H9 (cell line): ENCODE measurements around the gene ACSM4. TPM values are rescaled to one million over a fixed set of nuclear protein-coding genes. Genes with fewer than 3 reads are reported as not detected.

Experiments used
- DNase-seq: peaks from one replicate; pipeline ENCODE4 v3.0.0-alpha.2; 2017
- H2AFZ ChIP-seq: one replicate; pipeline ENCODE4 v1.6.1; 2013; ENCODE audit warnings: mild to moderate bottlenecking, low read length, control low read depth, moderate library complexity
- H2AK5ac ChIP-seq: 2 replicates; pipeline ENCODE4 v1.6.1; 2013; ENCODE audit warnings: low read length, control low read depth, mixed read lengths; ENCODE audit not compliant: insufficient read length
- H2BK120ac ChIP-seq: one replicate; pipeline ENCODE4 v1.6.1; 2013; ENCODE audit warnings: low read depth, mild to moderate bottlenecking, low read length, control low read depth, inconsistent platforms; ENCODE audit not compliant: poor library complexity, severe bottlenecking
- H2BK12ac ChIP-seq: 2 replicates; pipeline ENCODE4 v1.6.1; 2013; ENCODE audit warnings: low read length, control low read depth, mixed read lengths, low read depth; ENCODE audit not compliant: insufficient read length
- H2BK15ac ChIP-seq: 2 replicates; pipeline ENCODE4 v1.6.1; 2013; ENCODE audit warnings: low read depth, low read length, control low read depth
- H2BK20ac ChIP-seq: one replicate; pipeline ENCODE4 v1.6.1; 2013; ENCODE audit warnings: low read depth, mild to moderate bottlenecking, low read length, control low read depth, inconsistent platforms; ENCODE audit not compliant: poor library complexity, severe bottlenecking
- H2BK5ac ChIP-seq: 2 replicates; pipeline ENCODE4 v1.6.1; 2013; ENCODE audit warnings: low read length, control low read depth, mixed read lengths; ENCODE audit not compliant: insufficient read length
- H3K14ac ChIP-seq: 2 replicates; pipeline ENCODE4 v1.6.1; 2013; ENCODE audit warnings: low read length, control low read depth; ENCODE audit not compliant: insufficient read depth
- H3K18ac ChIP-seq: 2 replicates; pipeline ENCODE4 v1.6.1; 2013; ENCODE audit warnings: low read depth, mild to moderate bottlenecking, mixed read lengths, low read length, control low read depth; ENCODE audit not compliant: insufficient read length
- H3K23ac ChIP-seq: 2 replicates; pipeline ENCODE4 v1.6.1; 2013; ENCODE audit warnings: low read length, control low read depth, mixed read lengths, low read depth; ENCODE audit not compliant: insufficient read length
- H3K23me2 ChIP-seq: 2 replicates; pipeline ENCODE4 v1.6.1; 2013; ENCODE audit warnings: low read depth, mild to moderate bottlenecking, mixed read lengths, low read length, control low read depth; ENCODE audit not compliant: insufficient read length, poor library complexity, severe bottlenecking
- H3K27ac ChIP-seq: 2 replicates; pipeline ENCODE4 v1.5.1; 2013; ENCODE audit warnings: low read length, control low read depth, mixed read lengths, low read depth; ENCODE audit not compliant: insufficient read length
- H3K27me3 ChIP-seq: 2 replicates; pipeline ENCODE4 v1.6.1; 2013; ENCODE audit warnings: low read length, control low read depth, inconsistent platforms; ENCODE audit not compliant: insufficient read depth
- H3K4ac ChIP-seq: 2 replicates; pipeline ENCODE4 v1.6.1; 2013; ENCODE audit warnings: low read depth, mild to moderate bottlenecking, control low read depth, inconsistent platforms, low read length, moderate library complexity
- H3K4me1 ChIP-seq: 2 replicates; pipeline ENCODE4 v1.6.1; 2013; ENCODE audit warnings: low read length, control low read depth, inconsistent platforms; ENCODE audit not compliant: insufficient read depth
- H3K4me2 ChIP-seq: 2 replicates; pipeline ENCODE4 v1.6.1; 2013; ENCODE audit warnings: low read length, control low read depth, mixed read lengths; ENCODE audit not compliant: insufficient read length, insufficient read depth
- H3K56ac ChIP-seq: 2 replicates; pipeline ENCODE4 v1.6.1; 2013; ENCODE audit warnings: low read depth, mild to moderate bottlenecking, mixed read lengths, low read length, control low read depth; ENCODE audit not compliant: insufficient read length
- H3K79me1 ChIP-seq: 2 replicates; pipeline ENCODE4 v1.6.1; 2013; ENCODE audit warnings: low read depth, mild to moderate bottlenecking, moderate library complexity, low read length, control low read depth, inconsistent platforms; ENCODE audit not compliant: insufficient read depth, poor library complexity, severe bottlenecking
- H3K79me2 ChIP-seq: 2 replicates; pipeline ENCODE4 v1.6.1; 2013; ENCODE audit warnings: low read length, control low read depth, inconsistent platforms; ENCODE audit not compliant: insufficient read depth
- H3K9ac ChIP-seq: 2 replicates; pipeline ENCODE4 v1.6.1; 2013; ENCODE audit warnings: low read length, control low read depth, mixed read lengths; ENCODE audit not compliant: insufficient read length; ENCODE audit errors: extremely low read depth
- H3K9me3 ChIP-seq: one replicate; pipeline ENCODE4 v1.6.1; 2013; ENCODE audit warnings: low read depth, low read length, inconsistent platforms; ENCODE audit not compliant: control insufficient read depth
- H3T11ph ChIP-seq: one replicate; pipeline ENCODE4 v1.6.1; 2013; ENCODE audit warnings: mild to moderate bottlenecking, low read length, control low read depth, inconsistent platforms
- H4K20me1 ChIP-seq: one replicate; pipeline ENCODE4 v1.6.1; 2013; ENCODE audit not compliant: control insufficient read depth, insufficient read length, insufficient read depth
- H4K5ac ChIP-seq: 2 replicates; pipeline ENCODE4 v1.6.1; 2013; ENCODE audit warnings: low read depth, mild to moderate bottlenecking, mixed read lengths, low read length, control low read depth; ENCODE audit not compliant: insufficient read length
- H4K8ac ChIP-seq: replicated peaks from 2 replicates; pipeline ENCODE4 v1.6.1; 2013; ENCODE audit warnings: low read length, control low read depth, mixed read lengths, low read depth; ENCODE audit not compliant: insufficient read length
- H4K91ac ChIP-seq: 2 replicates; pipeline ENCODE4 v1.6.1; 2013; ENCODE audit warnings: low read depth, mild to moderate bottlenecking, moderate library complexity, mixed read lengths, low read length, control low read depth; ENCODE audit not compliant: insufficient read length
- H3K27ac Mint-ChIP-seq, 3 experiments: 2 replicates in 2 of 3; 3 replicates in 1 of 3; pipeline ENCODE4 v1.8.0; 2020 to 2021; ENCODE audit warnings: mixed read lengths in 3 of 3, mild to moderate bottlenecking in 1 of 3, moderate library complexity in 1 of 3
- H3K27me3 Mint-ChIP-seq: 2 replicates; pipeline ENCODE4 v1.8.0; 2021; ENCODE audit warnings: low read depth, mild to moderate bottlenecking, moderate library complexity, mixed read lengths
- H3K36me3 Mint-ChIP-seq, 3 experiments: 2 replicates in 2 of 3; 3 replicates in 1 of 3; pipeline ENCODE4 v1.8.0; 2020 to 2021; ENCODE audit warnings: low read depth in 3 of 3, mixed read lengths in 3 of 3; ENCODE audit not compliant: insufficient read depth in 1 of 3
- H3K4me1 Mint-ChIP-seq, 2 experiments: 2 replicates each; pipeline ENCODE4 v1.8.0; 2020; ENCODE audit warnings: mixed read lengths in 2 of 2
- H3K4me3 Mint-ChIP-seq, 2 experiments: 2 replicates in 1 of 2; 3 replicates in 1 of 2; pipeline ENCODE4 v1.8.0; 2020 to 2021; ENCODE audit warnings: mild to moderate bottlenecking in 2 of 2, mixed read lengths in 2 of 2, moderate library complexity in 1 of 2
- H3K9me3 Mint-ChIP-seq, 2 experiments: 2 replicates in 1 of 2; 3 replicates in 1 of 2; pipeline ENCODE4 v1.8.0; 2020; ENCODE audit warnings: mild to moderate bottlenecking in 2 of 2, mixed read lengths in 2 of 2, moderate library complexity in 1 of 2
- CTCF ChIP-seq: fragments of 200-600 bp; sonication (generic); conservative IDR thresholded peaks from 3 replicates; pipeline ENCODE4 v1.8.0; 2021; ENCODE audit warnings: antibody characterized with exemption, mild to moderate bottlenecking
- WGBS: extraction: QIAGEN DNeasy Blood & Tissue Kit; methylation state at CpG from one replicate; pipeline ENCODE4 v1.1.7; 2013; ENCODE audit warnings: missing lambda C conversion rate, low lambda C conversion rate, mixed read lengths; ENCODE audit not compliant: insufficient read length; ENCODE audit errors: extremely low coverage; 5-methylcytosine and 5-hydroxymethylcytosine counted together
- total RNA-seq: library from RNA; stranded (reverse); gene quantifications from 2 replicates; pipeline ENCODE4 v1.2.1, GENCODE V29; 2021

Gene ACSM4
- total RNA-seq, 1 experiment from 2014 or later, result not detected

- Histone ChIP-seq H3K9me3 (no peaks in the 10 kb centered on the region), H3K23me2 (no peaks in the 10 kb centered on the region), H4K5ac (no peak overlapping the region), H3K4me2 (no peak overlapping the region), H3K14ac (no peak overlapping the region), H3K27me3 (no peaks in the 10 kb centered on the region), H3K79me2 (no peaks in the 10 kb centered on the region), H3K23ac (no peak overlapping the region), H2BK120ac (no peak overlapping the region), H2BK20ac (no peak overlapping the region), H3K79me1 (no peaks in the 10 kb centered on the region), H4K8ac (no peak overlapping the region), H3K27ac (no peak overlapping the region), H3K9ac (no peak overlapping the region), H3K56ac (no peak overlapping the region), H3K4ac (no peak overlapping the region), H2BK15ac (no peak overlapping the region), H3K4me1 (no peaks in the 10 kb centered on the region), H2BK12ac (no peak overlapping the region), H2AFZ (no peak overlapping the region), H2BK5ac (no peak overlapping the region), H3T11ph (no peak overlapping the region), H4K91ac (no peak overlapping the region), H4K20me1 (no peaks in the 10 kb centered on the region), H3K18ac (no peak overlapping the region), H2AK5ac (no peak overlapping the region)
- no peak overlapping the region for H3K27ac Mint-ChIP-seq
- WGBS, result no CpG with 5 or more reads among the region's 4 CpGs
- H3K9me3 Mint-ChIP-seq, result no peaks in the 10 kb centered on the region; a peak in 1 of 5 replicates
- H3K36me3 Mint-ChIP-seq, result no peaks in the 10 kb centered on the region
- DNase-seq, result no peak
- H3K4me3 Mint-ChIP-seq, result no peak overlapping the region
- no peaks in the 10 kb centered on the region; a peak in 1 of 4 replicates for H3K4me1 Mint-ChIP-seq
- H3K27me3 Mint-ChIP-seq, result 0 out of 2 replicates have a peak, but pooled peaks cover under 1% of the 10 kb centered on the region
- TF ChIP-seq CTCF, result no peak
These were observed 38.6 kb upstream of the ACSM4 start for GRCh38 chr12:7265251-7265650.
